K562 (cell line): Measurements from ENCODE around the gene SRRT. TPM values are rescaled to one million over a fixed set of nuclear protein-coding genes. Genes with fewer than 3 reads are reported as not detected.

Source experiments
- CCNT2 ChIP-seq: IDR thresholded peaks from 2 replicates; pipeline ENCODE4 v1.6.1; 2011; ENCODE audit warnings: borderline replicate concordance, low read depth, mild to moderate bottlenecking, moderate library complexity, mixed read lengths, low read length; ENCODE audit not compliant: insufficient read length; ENCODE audit errors: extremely low read depth
- EHMT2 ChIP-seq: fragments of 450-650 bp; IDR thresholded peaks from 2 replicates; pipeline ENCODE4 v1.6.1; 2018; ENCODE audit warnings: antibody characterized with exemption
- GATAD2B ChIP-seq: fragments of 450-650 bp; IDR thresholded peaks from 2 replicates; pipeline ENCODE4 v1.6.1; 2017; ENCODE audit warnings: mild to moderate bottlenecking, borderline replicate concordance
- HNRNPK ChIP-seq: fragments of 200-400 bp; formaldehyde crosslinking; IDR thresholded peaks from one replicate; pipeline ENCODE4 v1.6.1; 2018; ENCODE audit warnings: mild to moderate bottlenecking, low read depth, low read length; ENCODE audit not compliant: poor library complexity, severe bottlenecking
- NCOA4 ChIP-seq: fragments of 450-650 bp; IDR thresholded peaks from 2 replicates; pipeline ENCODE4 v1.6.1; 2018; ENCODE audit warnings: mild to moderate bottlenecking; ENCODE audit not compliant: partially characterized antibody
- PCBP2 ChIP-seq: fragments of 200-400 bp; formaldehyde crosslinking; IDR thresholded peaks from 2 replicates; pipeline ENCODE4 v1.6.1; 2018; ENCODE audit warnings: low read length, low read depth, mild to moderate bottlenecking, moderate library complexity; ENCODE audit not compliant: poor library complexity, severe bottlenecking
- PURB ChIP-seq: sonication (generic); formaldehyde crosslinking; IDR thresholded peaks from 2 replicates; pipeline ENCODE4 v1.9.0; 2021; ENCODE audit warnings: low read depth, mild to moderate bottlenecking, missing genetic modification reagents
- SMAD4 ChIP-seq: fragments of 250-450 bp; sonication (Bioruptor Pico); conservative IDR thresholded peaks from 2 replicates; pipeline ENCODE4 v1.8.0; 2021; ENCODE audit warnings: inconsistent platforms, mild to moderate bottlenecking, moderate library complexity
- SRSF7 ChIP-seq: fragments of 200-400 bp; formaldehyde crosslinking; optimal IDR thresholded peaks from 2 replicates; pipeline ENCODE3; 2017; ENCODE audit warnings: mild to moderate bottlenecking, low read depth, low read length
- ZBTB7A ChIP-seq: IDR thresholded peaks from 2 replicates; pipeline ENCODE4 v1.6.1; 2011; ENCODE audit warnings: low read depth, mild to moderate bottlenecking, low read length, moderate library complexity, borderline replicate concordance; ENCODE audit not compliant: control insufficient read depth
- ZNF507 ChIP-seq: conservative IDR thresholded peaks from 2 replicates; pipeline ENCODE4 v1.6.1; 2017; ENCODE audit warnings: missing genetic modification characterization, missing compliant biosample characterization
- ZNF644 ChIP-seq: fragments of 200-800 bp; sonication (Bioruptor generic); IDR thresholded peaks from 2 replicates; pipeline ENCODE4 v1.6.1; 2016; ENCODE audit warnings: low read depth, missing genetic modification characterization, missing compliant biosample characterization
- ZNF766 ChIP-seq: fragments of 200-800 bp; sonication (Bioruptor generic); conservative IDR thresholded peaks from 2 replicates; pipeline ENCODE4 v1.6.1; 2016; ENCODE audit warnings: missing genetic modification characterization, missing compliant biosample characterization
- polyA plus RNA-seq, 8 experiments: library from polyadenylated mRNA; depleted of rRNA in 4 of 8; stranded (reverse) in 5 of 8; unstranded in 3 of 8; fragments of >200 nt; fragmentation: Nextera tagmentation in 2 of 8; fragmentation: Illumina TruSeq in 1 of 8; extraction: Ambion mirVana in 2 of 8; extraction: Trizol in 1 of 8; gene quantifications; 2 replicates each; pipeline versions ENCODE4 v1.2.1 to v1.2.3, GENCODE V29; 2011 to 2014; ENCODE audit warnings: inconsistent platforms in 1 of 8, missing spikeins in 1 of 8
- total RNA-seq, 7 experiments: library from RNA; depleted of rRNA in 6 of 7; stranded (reverse); fragments of >200 nt in 6 of 7; fragmentation: Illumina TruSeq in 2 of 7; extraction: Trizol in 2 of 7; gene quantifications; 2 replicates each; pipeline versions ENCODE4 v1.2.1 to v1.2.3, GENCODE V29; 2011 to 2021; ENCODE audit warnings: low replicate concordance in 1 of 7
- TF ChIP-seq, protein P1 (sequence below), 3 experiments: IDR thresholded peaks in 2 of 3; conservative IDR thresholded peaks in 1 of 3; 2 replicates each; pipeline ENCODE4 v1.5.1; 2011 to 2012; ENCODE audit warnings: low read length in 3 of 3, mild to moderate bottlenecking in 3 of 3, control low read depth in 2 of 3, improper control_type of control experiment in 1 of 3, inconsistent platforms in 1 of 3, low read depth in 1 of 3, mixed read lengths in 1 of 3, moderate library complexity in 1 of 3; ENCODE audit not compliant: insufficient read depth in 2 of 3
- TF ChIP-seq, protein P2 (sequence below): sonication (generic); formaldehyde crosslinking; IDR thresholded peaks from 2 replicates; pipeline ENCODE4 v1.8.1; 2023; ENCODE audit warnings: mild to moderate bottlenecking, missing genetic modification reagents
- TF ChIP-seq, protein P3 (sequence below): IDR thresholded peaks from 2 replicates; pipeline ENCODE4 v1.6.1; 2016; ENCODE audit warnings: missing genetic modification characterization, missing compliant biosample characterization
- TF ChIP-seq, protein P4 (sequence below): sonication (generic); formaldehyde crosslinking; IDR thresholded peaks from 2 replicates; pipeline ENCODE4 v1.8.0; 2023; ENCODE audit warnings: mild to moderate bottlenecking, missing genetic modification reagents

The SRRT gene
- total and polyA plus RNA-seq, 9 of the 15 experiments (the other 6 are each of a cell fraction or from before 2014, with no cell fraction given), result 10.3 to 263 (median 84.4) TPM

DNA sequence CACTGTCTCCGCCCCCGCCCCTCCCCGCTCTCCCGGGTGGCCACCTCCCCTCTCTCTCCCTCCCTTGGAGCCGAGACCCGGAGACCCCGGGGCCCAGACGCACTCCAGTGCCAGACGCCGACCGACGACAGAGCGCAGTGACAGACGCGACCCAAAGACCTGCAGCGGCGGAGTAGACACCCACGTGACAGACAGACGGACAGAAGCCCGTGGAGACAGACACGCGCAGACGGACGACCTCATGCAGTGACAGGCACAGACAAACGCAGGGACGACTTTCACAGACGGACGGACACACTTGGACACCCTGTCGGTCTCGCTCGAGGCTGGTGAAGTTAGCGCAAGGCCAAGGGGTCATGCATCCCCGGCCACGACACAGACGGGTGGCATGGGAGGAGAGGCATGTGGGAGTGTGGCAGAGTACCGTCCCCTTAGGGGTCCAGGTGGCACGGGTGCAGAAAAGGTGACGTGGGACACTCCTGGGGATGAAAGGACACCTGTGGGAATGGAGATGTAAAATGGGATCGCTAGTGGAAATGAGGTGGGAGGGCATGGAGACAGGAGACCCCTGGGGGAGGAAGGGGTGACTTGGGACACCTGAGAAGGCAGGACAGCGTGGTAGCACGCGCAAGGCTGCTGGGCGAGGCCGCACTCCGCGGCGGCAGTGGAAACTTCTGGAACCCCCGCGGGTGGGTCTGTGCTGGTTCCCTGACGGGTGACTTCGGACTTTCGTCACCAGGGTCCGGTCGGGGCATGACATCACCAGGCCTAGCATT lies 21.2 kb downstream of the SRRT start (continued):
- TF ChIP-seq PURB (CRISPR knock-in tag) (no peak), ZNF507 (no peak), SRSF7 (no peak), ZNF644 (no peak), CCNT2 (peak; percentile 9), HNRNPK (no peak), NCOA4 (no peak), SMAD4 (CRISPR knock-in tag) (peak; percentile 97), EHMT2 (0 out of 2 replicates have a peak, but pooled peaks have one; percentile 36), ZNF766 (CRISPR knock-in tag) (no peak), PCBP2 (no peak), GATAD2B (no peak; the same call in 1 of the 2 replicates), ZBTB7A (peak; percentile 77; the same call in 1 of the 2 replicates)
- TF ChIP-seq, protein P1, sequence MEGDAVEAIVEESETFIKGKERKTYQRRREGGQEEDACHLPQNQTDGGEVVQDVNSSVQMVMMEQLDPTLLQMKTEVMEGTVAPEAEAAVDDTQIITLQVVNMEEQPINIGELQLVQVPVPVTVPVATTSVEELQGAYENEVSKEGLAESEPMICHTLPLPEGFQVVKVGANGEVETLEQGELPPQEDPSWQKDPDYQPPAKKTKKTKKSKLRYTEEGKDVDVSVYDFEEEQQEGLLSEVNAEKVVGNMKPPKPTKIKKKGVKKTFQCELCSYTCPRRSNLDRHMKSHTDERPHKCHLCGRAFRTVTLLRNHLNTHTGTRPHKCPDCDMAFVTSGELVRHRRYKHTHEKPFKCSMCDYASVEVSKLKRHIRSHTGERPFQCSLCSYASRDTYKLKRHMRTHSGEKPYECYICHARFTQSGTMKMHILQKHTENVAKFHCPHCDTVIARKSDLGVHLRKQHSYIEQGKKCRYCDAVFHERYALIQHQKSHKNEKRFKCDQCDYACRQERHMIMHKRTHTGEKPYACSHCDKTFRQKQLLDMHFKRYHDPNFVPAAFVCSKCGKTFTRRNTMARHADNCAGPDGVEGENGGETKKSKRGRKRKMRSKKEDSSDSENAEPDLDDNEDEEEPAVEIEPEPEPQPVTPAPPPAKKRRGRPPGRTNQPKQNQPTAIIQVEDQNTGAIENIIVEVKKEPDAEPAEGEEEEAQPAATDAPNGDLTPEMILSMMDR (IDR thresholded peaks at IDR 0.05 in 2 of 3, conservative IDR thresholded peaks at IDR 0.05 in 1 of 3; ENCODE audit: insufficient read depth in 2 of 3, low read depth in 1 of 3, low read length in 3 of 3), result no peak
- TF ChIP-seq, protein P2, sequence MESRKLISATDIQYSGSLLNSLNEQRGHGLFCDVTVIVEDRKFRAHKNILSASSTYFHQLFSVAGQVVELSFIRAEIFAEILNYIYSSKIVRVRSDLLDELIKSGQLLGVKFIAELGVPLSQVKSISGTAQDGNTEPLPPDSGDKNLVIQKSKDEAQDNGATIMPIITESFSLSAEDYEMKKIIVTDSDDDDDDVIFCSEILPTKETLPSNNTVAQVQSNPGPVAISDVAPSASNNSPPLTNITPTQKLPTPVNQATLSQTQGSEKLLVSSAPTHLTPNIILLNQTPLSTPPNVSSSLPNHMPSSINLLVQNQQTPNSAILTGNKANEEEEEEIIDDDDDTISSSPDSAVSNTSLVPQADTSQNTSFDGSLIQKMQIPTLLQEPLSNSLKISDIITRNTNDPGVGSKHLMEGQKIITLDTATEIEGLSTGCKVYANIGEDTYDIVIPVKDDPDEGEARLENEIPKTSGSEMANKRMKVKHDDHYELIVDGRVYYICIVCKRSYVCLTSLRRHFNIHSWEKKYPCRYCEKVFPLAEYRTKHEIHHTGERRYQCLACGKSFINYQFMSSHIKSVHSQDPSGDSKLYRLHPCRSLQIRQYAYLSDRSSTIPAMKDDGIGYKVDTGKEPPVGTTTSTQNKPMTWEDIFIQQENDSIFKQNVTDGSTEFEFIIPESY (CRISPR knock-in tag), result no peak; the same call in 1 of the 2 replicates
- TF ChIP-seq, protein P3, sequence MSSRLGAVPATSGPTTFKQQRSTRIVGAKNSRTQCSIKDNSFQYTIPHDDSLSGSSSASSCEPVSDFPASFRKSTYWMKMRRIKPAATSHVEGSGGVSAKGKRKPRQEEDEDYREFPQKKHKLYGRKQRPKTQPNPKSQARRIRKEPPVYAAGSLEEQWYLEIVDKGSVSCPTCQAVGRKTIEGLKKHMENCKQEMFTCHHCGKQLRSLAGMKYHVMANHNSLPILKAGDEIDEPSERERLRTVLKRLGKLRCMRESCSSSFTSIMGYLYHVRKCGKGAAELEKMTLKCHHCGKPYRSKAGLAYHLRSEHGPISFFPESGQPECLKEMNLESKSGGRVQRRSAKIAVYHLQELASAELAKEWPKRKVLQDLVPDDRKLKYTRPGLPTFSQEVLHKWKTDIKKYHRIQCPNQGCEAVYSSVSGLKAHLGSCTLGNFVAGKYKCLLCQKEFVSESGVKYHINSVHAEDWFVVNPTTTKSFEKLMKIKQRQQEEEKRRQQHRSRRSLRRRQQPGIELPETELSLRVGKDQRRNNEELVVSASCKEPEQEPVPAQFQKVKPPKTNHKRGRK, result no peak
- TF ChIP-seq, protein P4, sequence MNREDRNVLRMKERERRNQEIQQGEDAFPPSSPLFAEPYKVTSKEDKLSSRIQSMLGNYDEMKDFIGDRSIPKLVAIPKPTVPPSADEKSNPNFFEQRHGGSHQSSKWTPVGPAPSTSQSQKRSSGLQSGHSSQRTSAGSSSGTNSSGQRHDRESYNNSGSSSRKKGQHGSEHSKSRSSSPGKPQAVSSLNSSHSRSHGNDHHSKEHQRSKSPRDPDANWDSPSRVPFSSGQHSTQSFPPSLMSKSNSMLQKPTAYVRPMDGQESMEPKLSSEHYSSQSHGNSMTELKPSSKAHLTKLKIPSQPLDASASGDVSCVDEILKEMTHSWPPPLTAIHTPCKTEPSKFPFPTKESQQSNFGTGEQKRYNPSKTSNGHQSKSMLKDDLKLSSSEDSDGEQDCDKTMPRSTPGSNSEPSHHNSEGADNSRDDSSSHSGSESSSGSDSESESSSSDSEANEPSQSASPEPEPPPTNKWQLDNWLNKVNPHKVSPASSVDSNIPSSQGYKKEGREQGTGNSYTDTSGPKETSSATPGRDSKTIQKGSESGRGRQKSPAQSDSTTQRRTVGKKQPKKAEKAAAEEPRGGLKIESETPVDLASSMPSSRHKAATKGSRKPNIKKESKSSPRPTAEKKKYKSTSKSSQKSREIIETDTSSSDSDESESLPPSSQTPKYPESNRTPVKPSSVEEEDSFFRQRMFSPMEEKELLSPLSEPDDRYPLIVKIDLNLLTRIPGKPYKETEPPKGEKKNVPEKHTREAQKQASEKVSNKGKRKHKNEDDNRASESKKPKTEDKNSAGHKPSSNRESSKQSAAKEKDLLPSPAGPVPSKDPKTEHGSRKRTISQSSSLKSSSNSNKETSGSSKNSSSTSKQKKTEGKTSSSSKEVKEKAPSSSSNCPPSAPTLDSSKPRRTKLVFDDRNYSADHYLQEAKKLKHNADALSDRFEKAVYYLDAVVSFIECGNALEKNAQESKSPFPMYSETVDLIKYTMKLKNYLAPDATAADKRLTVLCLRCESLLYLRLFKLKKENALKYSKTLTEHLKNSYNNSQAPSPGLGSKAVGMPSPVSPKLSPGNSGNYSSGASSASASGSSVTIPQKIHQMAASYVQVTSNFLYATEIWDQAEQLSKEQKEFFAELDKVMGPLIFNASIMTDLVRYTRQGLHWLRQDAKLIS (CRISPR knock-in tag), result no peak; the same call in 1 of the 2 replicates
